ENCODE results near the gene S100Z. TPM values are rescaled to one million over a fixed set of nuclear protein-coding genes. Genes with fewer than 3 reads are reported as not detected.
"Not testable (repeated sequence)": the region's sequence is repeated elsewhere in the genome, so short reads cannot be mapped to it uniquely, and the experiment has no call there.

Gene S100Z
- total and polyA plus RNA-seq, 12 donors = 0.11 to 2.8 (median 0.44) TPM; not detected in 1

- no peak for TF ChIP-seq CTCF (IDR thresholded peaks at IDR 0.05)
- TF ChIP-seq POLR2A (IDR thresholded peaks at IDR 0.05) = no peak
- no peak for DNase-seq
- Histone ChIP-seq H3K4me1 (replicated peaks in 1 of 2) (peaks cover 3 to 14% of the 10 kb centered on the region in 2 donors), H3K27me3 (no peaks in the 10 kb centered on the region), H3K4me3 (no peak overlapping the region), H3K36me3 (replicated peaks in 1 of 2) (no peaks in the 10 kb centered on the region), H3K9me3 (replicated peaks in 1 of 3) (no peaks in the 10 kb centered on the region), H3K27ac (no peak overlapping the region)
- intact Hi-C loops (cut with DNase I) = no loop called here
- WGBS, 4 donors = 71 to 81% (median 75%) methylated on average over 4 of the region's 4 CpGs
Measured at GRCh38 chr5:76821136-76821535, 28.7 kb upstream of the S100Z start.

- H3K36me3 ChIP-seq (replicated peaks in 1 of 2); DNase-seq; H3K9me3 ChIP-seq (replicated peaks in 1 of 3); H3K27ac ChIP-seq; intact Hi-C loops (cut with DNase I); H3K27me3 ChIP-seq; H3K4me3 ChIP-seq: not testable (repeated sequence)
- 67 to 85% (median 82%) methylated on average over 7 of the region's 7 CpGs for WGBS, 4 donors
- peaks cover 3 to 14% of the 10 kb centered on the region in 2 donors for H3K4me1 ChIP-seq (replicated peaks in 1 of 2)
Measured at GRCh38 chr5:76822105-76822731, 27.6 kb upstream of the S100Z start.

GRCh38 chr5:76826416-76826815 lies 23.4 kb upstream of the S100Z start:
- intact Hi-C loops (cut with DNase I); H3K9me3 ChIP-seq (replicated peaks in 1 of 3); H3K27ac ChIP-seq; H3K4me1 ChIP-seq (replicated peaks in 1 of 2); H3K4me3 ChIP-seq; H3K36me3 ChIP-seq (replicated peaks in 1 of 2); DNase-seq; H3K27me3 ChIP-seq: not testable (repeated sequence)

GRCh38 chr5:76831110-76831452 lies 18.7 kb upstream of the S100Z start:
- Histone ChIP-seq H3K9me3 (replicated peaks in 1 of 3) (no peaks in the 10 kb centered on the region), H3K27me3 (no peaks in the 10 kb centered on the region), H3K27ac (no peak overlapping the region), H3K4me1 (replicated peaks in 1 of 2) (peaks cover 0 to under 1% of the 10 kb centered on the region in 2 donors), H3K4me3 (no peak overlapping the region), H3K36me3 (replicated peaks in 1 of 2) (no peaks in the 10 kb centered on the region)
- WGBS, 4 donors = 19 to 51% (median 42%) methylated on average over 2 of the region's 2 CpGs
- intact Hi-C loops (cut with DNase I) = no loop called here
- TF ChIP-seq CTCF (IDR thresholded peaks at IDR 0.05) (no peak), POLR2A (IDR thresholded peaks at IDR 0.05) (no peak)
- DNase-seq = no peak

- WGBS, 4 donors = 73 to 86% (median 77%) methylated on average over 2 of the region's 2 CpGs
- no peak for DNase-seq
- no peak overlapping the region for H3K27ac ChIP-seq
- intact Hi-C loops (cut with DNase I) = no loop called here
- no peaks in the 10 kb centered on the region for H3K36me3 ChIP-seq (replicated peaks in 1 of 2)
- no peak overlapping the region for H3K4me3 ChIP-seq
- H3K4me1 ChIP-seq (replicated peaks in 1 of 2) = peaks cover 0 to 6% of the 10 kb centered on the region in 2 donors
- H3K27me3 ChIP-seq = no peaks in the 10 kb centered on the region
- no peak for TF ChIP-seq POLR2A (IDR thresholded peaks at IDR 0.05)
- TF ChIP-seq CTCF (IDR thresholded peaks at IDR 0.05) = no peak
- H3K9me3 ChIP-seq (replicated peaks in 1 of 3) = no peaks in the 10 kb centered on the region
Measured at GRCh38 chr5:76836181-76836580, 13.6 kb upstream of the S100Z start.
